Adrenal gland (tissue), 5 donors: ENCODE data around the gene CAVIN1.

Source experiments
- CTCF ChIP-seq, 6 experiments: fragments of 450-650 bp in 4 of 6; fragments of 200-600 bp in 2 of 6; sonication (generic) in 1 of 6; IDR thresholded peaks; 1 replicate in 5 of 6; 2 replicates in 1 of 6; pipeline versions ENCODE4 v1.5.1 to v1.8.0; 2016 to 2021; ENCODE audit warnings: antibody characterized with exemption in 6 of 6, mild to moderate bottlenecking in 2 of 6, moderate library complexity in 1 of 6
- POLR2A ChIP-seq, 2 donors: fragments of 450-650 bp; IDR thresholded peaks; one replicate each; pipeline ENCODE4 v1.6.1; 2017; ENCODE audit warnings: antibody characterized with exemption in 2 of 2, mild to moderate bottlenecking in 2 of 2, moderate library complexity in 1 of 2
- donor health status: DM: no; HTN: no; CAD: no.

GRCh38 chr17:42378359-42378958 lies 44.6 kb downstream of the CAVIN1 start:
- TF ChIP-seq CTCF (IDR thresholded peaks at IDR 0.05), result no peak
- no peak for TF ChIP-seq POLR2A (IDR thresholded peaks at IDR 0.05)
